KMS-11 (cell line): ENCODE measurements around the gene FMO5.

ENCODE experiments used
- H2AFZ ChIP-seq: fragments of 200-600 bp; sonication (generic); 2 replicates; pipeline ENCODE4 v1.6.1; 2016; ENCODE audit warnings: antibody characterized with exemption, mixed run types, low read depth
- H3K27ac ChIP-seq: fragments of 200-600 bp; sonication (generic); 2 replicates; pipeline ENCODE4 v1.6.1; 2016; ENCODE audit warnings: mild to moderate bottlenecking, mixed run types
- H3K27me3 ChIP-seq: fragments of 200-600 bp; sonication (generic); 2 replicates; pipeline ENCODE4 v1.6.1; 2017; ENCODE audit warnings: mild to moderate bottlenecking, low read depth, mixed run types, moderate library complexity; ENCODE audit not compliant: insufficient read depth
- H3K36me3 ChIP-seq: fragments of 200-600 bp; sonication (generic); 2 replicates; pipeline ENCODE4 v1.6.1; 2017; ENCODE audit warnings: mild to moderate bottlenecking, mixed run types; ENCODE audit not compliant: insufficient read depth
- H3K4me1 ChIP-seq: fragments of 200-600 bp; sonication (generic); 2 replicates; pipeline ENCODE4 v1.6.1; 2016; ENCODE audit warnings: mild to moderate bottlenecking, low read depth, mixed run types; ENCODE audit not compliant: poor library complexity, severe bottlenecking
- H3K4me2 ChIP-seq: fragments of 200-600 bp; sonication (generic); 2 replicates; pipeline ENCODE4 v1.7.0; 2016; ENCODE audit warnings: mild to moderate bottlenecking, mixed run types
- H3K4me3 ChIP-seq: fragments of 200-600 bp; sonication (generic); IDR thresholded peaks from 2 replicates; pipeline ENCODE4 v1.6.1; 2017; ENCODE audit warnings: low read depth, low read length, mixed read lengths; ENCODE audit not compliant: insufficient read depth
- H3K79me2 ChIP-seq: fragments of 200-600 bp; sonication (generic); 2 replicates; pipeline ENCODE4 v1.6.1; 2016; ENCODE audit warnings: low read depth, mixed run types; ENCODE audit not compliant: insufficient read depth
- H3K9ac ChIP-seq: fragments of 200-600 bp; sonication (generic); 2 replicates; pipeline ENCODE4 v1.6.1; 2016; ENCODE audit warnings: mild to moderate bottlenecking, mixed run types
- H4K20me1 ChIP-seq: fragments of 200-600 bp; sonication (generic); 2 replicates; pipeline ENCODE4 v1.6.1; 2016; ENCODE audit warnings: mild to moderate bottlenecking, mixed run types; ENCODE audit not compliant: insufficient read depth
- TF ChIP-seq, protein P1 (sequence below): fragments of 200-600 bp; sonication (generic); conservative IDR thresholded peaks from 2 replicates; pipeline ENCODE4 v1.6.1; 2017; ENCODE audit warnings: low read depth, mild to moderate bottlenecking, antibody characterized with exemption, low read length, moderate library complexity, mixed read lengths

FMO5 gene, protein sequence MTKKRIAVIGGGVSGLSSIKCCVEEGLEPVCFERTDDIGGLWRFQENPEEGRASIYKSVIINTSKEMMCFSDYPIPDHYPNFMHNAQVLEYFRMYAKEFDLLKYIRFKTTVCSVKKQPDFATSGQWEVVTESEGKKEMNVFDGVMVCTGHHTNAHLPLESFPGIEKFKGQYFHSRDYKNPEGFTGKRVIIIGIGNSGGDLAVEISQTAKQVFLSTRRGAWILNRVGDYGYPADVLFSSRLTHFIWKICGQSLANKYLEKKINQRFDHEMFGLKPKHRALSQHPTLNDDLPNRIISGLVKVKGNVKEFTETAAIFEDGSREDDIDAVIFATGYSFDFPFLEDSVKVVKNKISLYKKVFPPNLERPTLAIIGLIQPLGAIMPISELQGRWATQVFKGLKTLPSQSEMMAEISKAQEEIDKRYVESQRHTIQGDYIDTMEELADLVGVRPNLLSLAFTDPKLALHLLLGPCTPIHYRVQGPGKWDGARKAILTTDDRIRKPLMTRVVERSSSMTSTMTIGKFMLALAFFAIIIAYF

DNA sequence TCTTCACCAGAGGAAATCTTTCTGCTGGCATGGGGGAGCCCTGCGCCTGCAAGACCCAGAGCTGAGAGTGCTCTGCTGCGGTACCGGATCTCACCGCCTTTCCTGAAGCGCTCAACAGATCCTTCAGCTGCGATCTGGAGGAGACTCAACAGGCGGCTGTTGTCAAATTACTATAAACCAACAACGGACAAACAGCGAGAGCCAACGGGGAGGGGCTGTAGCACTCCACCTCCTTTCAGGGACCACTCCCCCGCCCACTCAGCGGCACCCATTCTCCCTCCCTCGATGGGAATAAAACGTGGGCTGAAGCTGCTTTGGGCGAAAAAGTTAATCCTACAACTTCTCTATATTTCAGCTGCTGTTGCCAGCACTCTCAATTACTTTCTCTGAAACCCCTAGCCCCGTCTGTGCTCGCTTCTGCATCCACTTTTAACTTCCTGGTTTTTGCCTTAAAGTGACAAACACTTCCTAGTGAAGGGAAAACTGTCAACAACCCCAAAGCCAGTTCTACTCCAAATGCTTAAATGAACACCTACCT, at the start of gene FMO5:
FMO5 (minus strand) TSS at position 147 of the 538 bp plus-strand sequence. CDS start 310 bp downstream, outside the sequence.
- Histone ChIP-seq H2AFZ (no peak within 1 kb of the TSS), H3K27ac (no peak within 1 kb of the TSS), H3K4me3 (no peak within 1 kb of the TSS), H3K4me1 (no peaks in the 10 kb centered on the region), H3K36me3 (no peaks in the 10 kb centered on the region), H3K27me3 (no peaks in the 10 kb centered on the region), H3K79me2 (no peaks in the 10 kb centered on the region), H3K4me2 (no peak within 1 kb of the TSS), H3K9ac (no peak within 1 kb of the TSS), H4K20me1 (no peaks in the 10 kb centered on the region)
- TF ChIP-seq, protein P1, sequence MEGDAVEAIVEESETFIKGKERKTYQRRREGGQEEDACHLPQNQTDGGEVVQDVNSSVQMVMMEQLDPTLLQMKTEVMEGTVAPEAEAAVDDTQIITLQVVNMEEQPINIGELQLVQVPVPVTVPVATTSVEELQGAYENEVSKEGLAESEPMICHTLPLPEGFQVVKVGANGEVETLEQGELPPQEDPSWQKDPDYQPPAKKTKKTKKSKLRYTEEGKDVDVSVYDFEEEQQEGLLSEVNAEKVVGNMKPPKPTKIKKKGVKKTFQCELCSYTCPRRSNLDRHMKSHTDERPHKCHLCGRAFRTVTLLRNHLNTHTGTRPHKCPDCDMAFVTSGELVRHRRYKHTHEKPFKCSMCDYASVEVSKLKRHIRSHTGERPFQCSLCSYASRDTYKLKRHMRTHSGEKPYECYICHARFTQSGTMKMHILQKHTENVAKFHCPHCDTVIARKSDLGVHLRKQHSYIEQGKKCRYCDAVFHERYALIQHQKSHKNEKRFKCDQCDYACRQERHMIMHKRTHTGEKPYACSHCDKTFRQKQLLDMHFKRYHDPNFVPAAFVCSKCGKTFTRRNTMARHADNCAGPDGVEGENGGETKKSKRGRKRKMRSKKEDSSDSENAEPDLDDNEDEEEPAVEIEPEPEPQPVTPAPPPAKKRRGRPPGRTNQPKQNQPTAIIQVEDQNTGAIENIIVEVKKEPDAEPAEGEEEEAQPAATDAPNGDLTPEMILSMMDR = no peak

DNA sequence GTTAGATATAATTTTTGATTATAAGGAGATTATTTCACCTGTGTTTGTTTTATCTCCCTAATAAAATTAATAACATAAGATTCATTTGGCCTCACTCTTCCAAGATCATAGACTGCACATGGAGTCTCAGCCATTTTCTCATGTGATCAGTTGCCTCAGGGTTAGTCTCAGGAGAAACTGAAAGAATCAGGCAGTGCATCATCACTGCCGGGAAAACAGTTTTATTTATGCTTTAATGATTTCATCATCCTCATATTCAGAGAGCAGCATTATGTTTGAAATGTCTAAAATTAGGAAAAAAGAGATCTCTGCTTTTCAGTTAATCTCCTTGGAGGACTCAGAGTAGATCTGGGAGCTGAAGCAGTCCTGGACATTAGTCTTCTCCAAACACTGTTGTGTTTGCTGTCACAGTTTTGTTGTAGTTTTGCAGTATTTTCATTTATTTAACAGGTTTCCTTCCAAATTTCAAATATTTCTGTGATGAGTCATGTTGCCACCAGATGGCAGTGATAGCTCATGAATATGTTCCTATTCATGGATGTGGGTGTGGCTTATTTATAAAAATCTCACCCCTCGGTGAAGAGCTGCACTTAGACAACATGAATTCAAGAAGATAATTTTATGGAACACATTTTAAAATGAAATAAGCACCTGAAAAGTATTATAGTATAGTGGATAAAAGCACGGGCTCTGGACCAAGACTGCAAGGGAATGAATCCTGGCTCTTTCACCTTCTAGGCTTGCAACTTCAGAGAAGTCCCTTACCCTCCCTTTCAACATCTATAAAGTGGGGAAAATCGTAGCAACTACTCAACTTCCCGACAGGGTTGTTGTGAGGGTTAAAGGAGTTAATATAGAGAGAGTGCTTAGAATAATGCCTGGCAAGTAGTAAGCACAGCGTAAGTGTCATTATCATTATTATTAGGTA, 48.5 kb upstream of the FMO5 start:
- Histone ChIP-seq H3K36me3 (peaks cover 2% of the 10 kb centered on the region; the same call in 1 of the 2 replicates), H3K27me3 (no peaks in the 10 kb centered on the region), H3K9ac (no peak overlapping the region), H3K4me2 (peak overlapping the region; percentile 0; the same call in 1 of the 2 replicates), H3K4me3 (no peak overlapping the region), H4K20me1 (no peaks in the 10 kb centered on the region), H2AFZ (no peak overlapping the region), H3K79me2 (no peaks in the 10 kb centered on the region), H3K27ac (peak overlapping the region; percentile 1; the same call in 1 of the 2 replicates), H3K4me1 (peaks cover 13% of the 10 kb centered on the region)
- TF ChIP-seq, protein P1 = peak; percentile 99

DNA sequence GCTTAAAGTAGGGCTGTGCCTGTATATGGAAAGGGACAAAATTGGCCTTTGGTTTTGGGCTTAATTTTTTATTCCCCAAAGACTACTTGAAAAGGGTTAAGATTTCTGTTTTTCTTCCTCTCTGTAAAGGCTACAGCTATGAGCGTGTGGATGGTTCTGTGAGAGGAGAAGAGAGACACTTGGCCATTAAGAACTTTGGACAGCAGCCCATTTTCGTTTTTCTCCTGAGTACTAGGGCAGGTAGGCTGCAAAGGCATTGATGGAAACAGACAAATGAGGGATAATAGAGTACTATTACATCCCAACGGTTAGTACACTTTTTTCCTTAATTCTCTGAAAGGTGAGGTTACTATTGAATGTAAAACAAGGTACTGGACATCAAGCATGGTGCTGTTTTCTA, 46.9 kb upstream of the FMO5 start:
- H3K27me3 ChIP-seq = no peaks in the 10 kb centered on the region
- TF ChIP-seq, protein P1 = no peak
- H3K4me3 ChIP-seq = no peak overlapping the region
- H3K79me2 ChIP-seq = no peaks in the 10 kb centered on the region
- peaks cover 2% of the 10 kb centered on the region; the same call in 1 of the 2 replicates for H3K36me3 ChIP-seq
- no peak overlapping the region for H2AFZ ChIP-seq
- H3K27ac ChIP-seq = no peak overlapping the region
- H3K4me2 ChIP-seq = no peak overlapping the region
- no peaks in the 10 kb centered on the region for H4K20me1 ChIP-seq
- peaks cover 13% of the 10 kb centered on the region for H3K4me1 ChIP-seq
- no peak overlapping the region for H3K9ac ChIP-seq

DNA sequence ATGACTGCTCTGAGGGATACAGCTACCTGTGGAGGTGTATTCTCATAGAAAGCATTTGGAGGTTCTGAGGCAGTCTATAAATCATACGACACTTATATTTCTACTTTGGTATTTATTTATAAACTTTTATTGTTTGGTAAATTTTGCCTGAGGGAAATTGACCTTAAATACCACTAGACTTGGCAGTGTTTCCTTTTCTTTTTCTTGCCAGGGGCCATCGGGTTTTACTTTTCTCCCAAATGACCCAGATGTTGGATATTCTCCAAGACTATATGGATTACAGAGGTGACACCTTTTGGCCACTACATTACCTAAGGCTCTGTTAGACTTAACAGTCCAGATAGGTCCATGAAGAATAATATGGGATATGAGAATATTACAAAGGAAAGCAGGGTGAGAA, 45.6 kb upstream of the FMO5 start:
- H3K36me3 ChIP-seq = no peaks in the 10 kb centered on the region; the same call in 1 of the 2 replicates
- H3K27ac ChIP-seq = no peak overlapping the region
- H4K20me1 ChIP-seq = no peaks in the 10 kb centered on the region
- H3K27me3 ChIP-seq = no peaks in the 10 kb centered on the region
- TF ChIP-seq, protein P1 = no peak
- H3K4me1 ChIP-seq = peaks cover 13% of the 10 kb centered on the region
- no peak overlapping the region for H2AFZ ChIP-seq
- H3K4me2 ChIP-seq = no peak overlapping the region
- H3K4me3 ChIP-seq = no peak overlapping the region
- H3K9ac ChIP-seq = no peak overlapping the region
- no peaks in the 10 kb centered on the region for H3K79me2 ChIP-seq
